Measurements from ENCODE around the gene UGT2A1. TPM values are rescaled to one million over a fixed set of nuclear protein-coding genes. Genes with fewer than 3 reads are reported as not detected.

Gene UGT2A1
- total RNA-seq, 1 experiment from 2014 or later, result not detected

GRCh38 chr4:69589884-69590283 is 63.2 kb downstream of the UGT2A1 start:
- Histone ChIP-seq H3K9me3 (ENCODE audit: control insufficient read depth in 1 of 2, insufficient read depth in 1 of 2, low read depth in 1 of 2, low read length in 2 of 2) (no peaks in the 10 kb centered on the region), H3K9me2 (ENCODE audit: insufficient read depth) (no peaks in the 10 kb centered on the region), H3K36me3 (ENCODE audit: control insufficient read depth in 1 of 2, insufficient read depth in 2 of 2, low read length in 2 of 2) (no peaks in the 10 kb centered on the region), H3K27me3 (ENCODE audit: insufficient read depth, low read length) (no peaks in the 10 kb centered on the region), H3K79me2 (ENCODE audit: insufficient read depth, low read length) (no peaks in the 10 kb centered on the region), H4K20me1 (ENCODE audit: insufficient read depth) (no peaks in the 10 kb centered on the region), H2AFZ (ENCODE audit: low read depth, low read length, poor library complexity, severe bottlenecking) (no peak overlapping the region), H3K9ac (ENCODE audit: low read length) (no peak overlapping the region), H3K27ac (ENCODE audit: low read depth, low read length) (no peak overlapping the region), H3K4me3 (replicated peaks in 1 of 2; ENCODE audit: low read depth in 1 of 2, low read length in 2 of 2) (no peak overlapping the region), H3K4me2 (ENCODE audit: low read length) (no peak overlapping the region), H3K4me1 (ENCODE audit: control insufficient read depth in 1 of 2, insufficient read depth in 2 of 2, low read length in 2 of 2) (no peaks in the 10 kb centered on the region)
- ChIA-PET POLR2A (no interaction called here), RAD21 (ENCODE audit: low non-redundant PET in 1 of 2, low total read pairs in 2 of 2, uncharacterized antibody in 2 of 2, unreplicated experiment in 2 of 2) (no interaction called here), CTCF (no interaction called here)
- ATAC-seq, result no peak
- no peak for DNase-seq (ENCODE audit: low read depth, low spot score)
- BruUV-seq (replicated peaks), result no TSS peak
- TF ChIP-seq RAD21 (IDR thresholded peaks at IDR 0.05; ENCODE audit: low read depth) (no peak), ATF3 (IDR thresholded peaks at IDR 0.05) (no peak), EGR1 (IDR thresholded peaks at IDR 0.05; ENCODE audit: low read depth) (no peak), JUND (IDR thresholded peaks at IDR 0.05) (no peak), CEBPB (IDR thresholded peaks at IDR 0.05; ENCODE audit: low read depth) (no peak), EZH2phosphoT487 (IDR thresholded peaks at IDR 0.05; ENCODE audit: borderline replicate concordance) (no peak), SIN3A (IDR thresholded peaks at IDR 0.05; ENCODE audit: low read depth) (no peak), ELF1 (IDR thresholded peaks at IDR 0.05; ENCODE audit: borderline replicate concordance, low read depth) (no peak)
- intact Hi-C loops (cut with micrococcal nuclease), result no loop called here

GRCh38 chr4:69584135-69584534 is 68.9 kb downstream of the UGT2A1 start:
- CTCF ChIA-PET, result no interaction called here
- no TSS peak for BruUV-seq (replicated peaks)
- H3K9me2 ChIP-seq (ENCODE audit: insufficient read depth), result no peaks in the 10 kb centered on the region
- H4K20me1 ChIP-seq (ENCODE audit: insufficient read depth), result no peaks in the 10 kb centered on the region
- no peaks in the 10 kb centered on the region for H3K27me3 ChIP-seq (ENCODE audit: insufficient read depth, low read length)
- H3K4me3 ChIP-seq (replicated peaks in 1 of 2; ENCODE audit: low read depth in 1 of 2, low read length in 2 of 2), result no peak overlapping the region
- RAD21 ChIA-PET (ENCODE audit: low non-redundant PET in 1 of 2, low total read pairs in 2 of 2, uncharacterized antibody in 2 of 2, unreplicated experiment in 2 of 2), result no interaction called here
- DNase-seq (ENCODE audit: low read depth, low spot score), result no peak
- no peaks in the 10 kb centered on the region for H3K4me1 ChIP-seq (ENCODE audit: control insufficient read depth in 1 of 2, insufficient read depth in 2 of 2, low read length in 2 of 2)
- intact Hi-C loops (cut with micrococcal nuclease), result no loop called here
- no peaks in the 10 kb centered on the region for H3K36me3 ChIP-seq (ENCODE audit: control insufficient read depth in 1 of 2, insufficient read depth in 2 of 2, low read length in 2 of 2)
- H3K27ac ChIP-seq (ENCODE audit: low read depth, low read length), result no peak overlapping the region
- TF ChIP-seq EZH2phosphoT487 (IDR thresholded peaks at IDR 0.05; ENCODE audit: borderline replicate concordance) (no peak), CEBPB (IDR thresholded peaks at IDR 0.05; ENCODE audit: low read depth) (no peak), POLR2AphosphoS5 (IDR thresholded peaks at IDR 0.05; ENCODE audit: low read depth, low read length) (no peak), ATF3 (IDR thresholded peaks at IDR 0.05) (no peak), ZBTB33 (IDR thresholded peaks at IDR 0.05; ENCODE audit: extremely low read depth, insufficient replicate concordance, low read length) (no peak), EGR1 (IDR thresholded peaks at IDR 0.05; ENCODE audit: low read depth) (no peak), RAD21 (IDR thresholded peaks at IDR 0.05; ENCODE audit: low read depth) (no peak), TCF7L2 (IDR thresholded peaks at IDR 0.05; ENCODE audit: borderline replicate concordance, extremely low read depth, insufficient read depth, insufficient read length) (no peak), ZFX (IDR thresholded peaks at IDR 0.05) (no peak), YY1 (IDR thresholded peaks at IDR 0.05; ENCODE audit: extremely low read depth, insufficient replicate concordance, low read depth, low read length) (no peak)
- POLR2A ChIA-PET, result no interaction called here
- no peaks in the 10 kb centered on the region for H3K9me3 ChIP-seq (ENCODE audit: control insufficient read depth in 1 of 2, insufficient read depth in 1 of 2, low read depth in 1 of 2, low read length in 2 of 2)
- no peak overlapping the region for H3K9ac ChIP-seq (ENCODE audit: low read length)
- H3K4me2 ChIP-seq (ENCODE audit: low read length), result no peak overlapping the region
- ATAC-seq, result no peak
- no peaks in the 10 kb centered on the region for H3K79me2 ChIP-seq (ENCODE audit: insufficient read depth, low read length)
- no peak overlapping the region for H2AFZ ChIP-seq (ENCODE audit: low read depth, low read length, poor library complexity, severe bottlenecking)

Data from HCT116 (cell line).